IgD-negative memory B cell (primary cell): ENCODE measurements around the gene HASPIN. TPM values are rescaled to one million over a fixed set of nuclear protein-coding genes. Genes with fewer than 3 reads are reported as not detected.

Experiments
- polyA plus RNA-seq: library from polyadenylated mRNA; unstranded; fragments of 300-500 nt; fragmentation: Illumina TruSeq; gene quantifications from one replicate; pipeline ENCODE4 v1.2.3, GENCODE V29; 2021

The HASPIN gene
- polyA plus RNA-seq, 1 donor from 2014 or later: 0.34 TPM

Other genes with a start within 250 kb of the HASPIN start
- not detected for gene ASPA, start 247.9 kb upstream of the HASPIN start, polyA plus RNA-seq
- 2.2 TPM for gene TRPV3, start 166.1 kb upstream of the HASPIN start, polyA plus RNA-seq
- gene TRPV1, start 114.5 kb upstream of the HASPIN start, polyA plus RNA-seq: 2.5 TPM
- gene SHPK, start 87.7 kb upstream of the HASPIN start, polyA plus RNA-seq: 7.0 TPM
- 13.0 TPM for gene CTNS, start 87.1 kb upstream of the HASPIN start, polyA plus RNA-seq
- 72.1 TPM for gene TAX1BP3, start 55.3 kb upstream of the HASPIN start, polyA plus RNA-seq
- 81.8 TPM for gene EMC6, start 55.1 kb upstream of the HASPIN start, polyA plus RNA-seq
- 764 TPM for gene P2RX5, start 27.7 kb upstream of the HASPIN start, polyA plus RNA-seq
- 125 TPM for gene ITGAE, start 77.3 kb downstream of the HASPIN start, polyA plus RNA-seq
- 12.5 TPM for gene NCBP3, start 122.3 kb downstream of the HASPIN start, polyA plus RNA-seq
- gene CAMKK1, start 169.2 kb downstream of the HASPIN start, polyA plus RNA-seq: 0.53 TPM
- 2.4 TPM for gene P2RX1, start 192.6 kb downstream of the HASPIN start, polyA plus RNA-seq
- gene ATP2A3, start 240.5 kb downstream of the HASPIN start, polyA plus RNA-seq: 155 TPM